Activated CD4-positive, alpha-beta T cell treated with anti-CD3 and anti-CD28 coated beads for 24 hours (primary cell): ENCODE results near the gene CD180.
A peak's percentile ranks its signal among the peaks of the same experiment; 100 is the strongest.
"Not testable (repeated sequence)": the region's sequence is repeated elsewhere in the genome, so short reads cannot be mapped to it uniquely, and the experiment has no call there.

Experiments used
- DNase-seq, 2 donors: peaks; one replicate each; pipeline ENCODE4 v3.0.0-alpha.2; 2020; ENCODE audit warnings: low read depth in 2 of 2

CD180 gene

GRCh38 chr5:67188274-67189078 is 8.1 kb downstream of the CD180 start:
- no peak for DNase-seq

DNA sequence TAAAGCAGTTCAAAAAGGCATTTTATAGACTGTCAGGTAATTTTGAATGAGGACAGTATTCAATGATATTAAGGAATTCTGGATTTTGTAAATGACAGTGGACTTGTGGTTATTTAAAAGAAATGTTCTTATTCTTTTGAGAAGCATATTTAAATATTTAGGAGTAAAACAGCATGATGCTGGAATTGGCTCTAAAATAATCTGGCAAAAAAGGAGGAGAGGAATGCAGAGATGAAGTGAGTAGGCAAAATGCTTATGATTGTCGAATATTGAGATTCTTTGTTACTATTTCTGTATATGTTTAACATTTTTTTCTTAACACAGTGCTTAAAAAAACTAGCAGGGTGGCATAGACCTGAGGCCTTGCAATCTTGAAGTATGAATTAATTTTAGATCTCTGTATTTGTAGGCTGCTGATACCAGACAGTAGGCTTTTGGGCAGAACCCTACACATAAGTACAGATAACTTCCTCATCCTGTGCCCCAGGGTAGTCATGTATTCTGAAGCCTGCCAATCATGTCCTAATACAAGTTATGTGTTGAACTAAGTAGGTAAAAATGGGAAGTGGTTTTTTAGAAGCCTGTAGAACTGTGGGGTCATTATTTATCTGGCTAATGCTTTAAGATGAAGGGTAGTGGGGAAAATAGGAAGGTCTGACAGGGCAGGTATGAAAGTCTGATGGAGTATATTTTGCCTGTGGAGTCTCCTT is 9.4 kb downstream of the CD180 start:
- DNase-seq, result no peak

- DNase-seq, result no peak
Measured at GRCh38 chr5:67183859-67184258, 12.7 kb downstream of the CD180 start.

- no peak for DNase-seq
Measured at GRCh38 chr5:67182301-67182790, 14.3 kb downstream of the CD180 start.

- no peak for DNase-seq
Measured at GRCh38 chr5:67181648-67182221, 14.9 kb downstream of the CD180 start.

GRCh38 chr5:67179697-67180361 is 16.8 kb downstream of the CD180 start:
- no peak for DNase-seq

- DNase-seq, result no peak
Measured at GRCh38 chr5:67178966-67179365, 17.6 kb downstream of the CD180 start.

DNA sequence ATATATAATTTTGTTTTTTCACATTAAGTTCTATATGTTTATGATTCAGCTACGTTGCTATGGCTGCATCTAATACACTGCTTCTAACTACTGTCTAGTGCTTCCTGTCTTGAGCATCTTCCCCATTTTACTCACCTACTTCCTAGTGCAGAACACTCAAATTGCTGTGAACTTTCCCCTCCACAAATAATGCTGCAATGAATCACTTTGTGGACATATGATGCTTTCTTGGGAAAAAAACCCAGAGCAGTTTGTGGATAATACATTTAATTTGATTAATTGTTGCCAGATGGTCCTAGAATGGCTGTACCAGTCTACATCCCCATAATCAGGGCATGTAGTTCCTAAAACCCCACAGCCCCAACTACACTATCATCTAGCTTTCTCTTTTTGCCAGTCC is 18.5 kb downstream of the CD180 start:
- no peak for DNase-seq

DNA sequence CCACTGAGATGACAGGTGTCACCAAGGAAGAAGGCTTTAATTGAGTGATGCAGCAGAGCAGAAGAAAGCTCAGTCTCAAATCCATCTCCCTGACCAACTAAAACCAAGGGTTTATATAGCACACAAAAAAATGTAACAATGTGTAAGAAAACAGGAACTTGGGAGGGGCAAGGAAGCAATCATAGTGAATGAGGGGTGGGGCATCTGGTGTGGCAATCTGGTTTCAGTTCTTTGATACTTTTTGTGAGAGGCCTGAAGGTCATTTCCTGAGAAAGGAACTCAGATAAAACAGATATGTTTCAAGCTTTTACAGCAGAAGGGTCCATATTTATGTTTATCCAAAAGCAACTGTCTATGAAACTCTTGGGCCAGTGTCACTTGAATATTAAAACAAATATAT is 19.7 kb downstream of the CD180 start:
- DNase-seq, result no peak

- no peak for DNase-seq
Measured at GRCh38 chr5:67173959-67174358, 22.6 kb downstream of the CD180 start.

DNA sequence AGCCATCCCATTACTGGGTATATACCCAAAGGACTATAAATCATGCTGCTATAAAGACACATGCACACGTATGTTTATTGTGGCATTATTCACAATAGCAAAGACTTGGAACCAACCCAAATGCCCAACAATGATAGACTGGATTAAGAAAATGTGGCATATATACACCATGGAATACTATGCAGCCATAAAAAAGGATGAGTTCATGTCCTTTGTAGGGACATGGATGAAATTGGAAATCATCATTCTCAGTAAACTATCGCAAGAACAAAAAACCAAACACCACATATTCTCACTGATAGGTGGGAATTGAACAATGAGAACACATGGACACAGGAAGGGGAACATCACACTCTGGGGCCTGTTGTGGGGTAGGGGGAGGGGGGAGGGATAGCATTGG is 23.2 kb downstream of the CD180 start:
- DNase-seq, result not testable (repeated sequence)

- no peak for DNase-seq
Measured at GRCh38 chr5:67170767-67171166, 25.8 kb downstream of the CD180 start.

- DNase-seq, result no peak
Measured at GRCh38 chr5:67168069-67168468, 28.5 kb downstream of the CD180 start.

DNA sequence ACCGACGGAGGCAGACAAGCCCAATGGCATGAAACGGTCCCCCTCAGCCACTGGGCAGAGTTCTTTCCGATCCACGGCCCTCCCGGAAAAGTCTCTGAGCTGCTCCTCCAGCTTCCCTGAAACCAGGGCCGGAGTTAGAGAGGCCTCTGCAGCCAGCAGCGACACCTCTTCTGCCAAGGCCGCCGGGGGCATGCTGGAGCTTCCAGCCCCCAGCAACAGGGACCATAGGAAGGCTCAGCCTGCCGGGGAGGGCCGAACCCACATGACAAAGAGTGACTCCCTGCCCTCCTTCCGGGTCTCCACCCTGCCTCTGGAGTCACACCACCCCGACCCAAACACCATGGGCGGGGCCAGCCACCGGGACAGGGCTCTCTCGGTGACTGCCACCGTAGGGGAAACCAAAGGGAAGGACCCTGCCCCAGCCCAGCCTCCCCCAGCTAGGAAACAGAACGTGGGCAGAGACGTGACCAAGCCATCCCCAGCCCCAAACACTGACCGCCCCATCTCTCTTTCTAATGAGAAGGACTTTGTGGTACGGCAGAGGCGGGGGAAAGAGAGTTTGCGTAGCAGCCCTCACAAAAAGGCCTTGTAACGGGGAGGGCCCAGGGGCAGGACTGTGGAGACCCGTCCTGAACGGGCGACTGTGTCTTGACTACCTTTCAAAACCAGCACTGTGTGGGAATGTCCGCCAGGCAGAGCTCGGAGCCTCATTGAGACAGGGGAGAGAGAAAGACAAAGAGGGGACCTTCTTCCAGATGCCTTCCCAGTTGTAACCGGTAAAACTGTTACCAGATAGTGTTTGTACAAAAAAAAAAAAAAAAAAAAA is 29.9 kb downstream of the CD180 start:
- peak; percentile 21 to 50 for DNase-seq

DNA sequence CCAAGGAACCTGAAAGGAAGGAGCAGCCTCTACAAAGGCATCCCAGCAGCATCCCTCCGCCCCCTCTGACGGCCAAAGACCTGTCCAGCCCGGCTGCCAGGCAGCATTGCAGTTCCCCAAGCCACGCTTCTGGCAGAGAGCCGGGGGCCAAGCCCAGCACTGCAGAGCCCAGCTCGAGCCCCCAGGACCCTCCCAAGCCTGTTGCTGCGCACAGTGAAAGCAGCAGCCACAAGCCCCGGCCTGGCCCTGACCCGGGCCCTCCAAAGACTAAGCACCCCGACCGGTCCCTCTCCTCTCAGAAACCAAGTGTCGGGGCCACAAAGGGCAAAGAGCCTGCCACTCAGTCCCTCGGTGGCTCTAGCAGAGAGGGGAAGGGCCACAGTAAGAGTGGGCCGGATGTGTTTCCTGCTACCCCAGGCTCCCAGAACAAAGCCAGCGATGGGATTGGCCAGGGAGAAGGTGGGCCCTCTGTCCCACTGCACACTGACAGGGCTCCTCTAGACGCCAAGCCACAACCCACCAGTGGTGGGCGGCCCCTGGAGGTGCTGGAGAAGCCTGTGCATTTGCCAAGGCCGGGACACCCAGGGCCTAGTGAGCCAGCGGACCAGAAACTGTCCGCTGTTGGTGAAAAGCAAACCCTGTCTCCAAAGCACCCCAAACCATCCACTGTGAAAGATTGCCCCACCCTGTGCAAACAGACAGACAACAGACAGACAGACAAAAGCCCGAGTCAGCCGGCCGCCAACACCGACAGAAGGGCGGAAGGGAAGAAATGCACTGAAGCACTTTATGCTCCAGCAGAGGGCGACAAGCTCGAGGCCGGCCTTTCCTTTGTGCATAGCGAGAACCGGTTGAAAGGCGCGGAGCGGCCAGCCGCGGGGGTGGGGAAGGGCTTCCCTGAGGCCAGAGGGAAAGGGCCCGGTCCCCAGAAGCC is 30.8 kb downstream of the CD180 start:
- DNase-seq, result peak; percentile 61 to 72

DNA sequence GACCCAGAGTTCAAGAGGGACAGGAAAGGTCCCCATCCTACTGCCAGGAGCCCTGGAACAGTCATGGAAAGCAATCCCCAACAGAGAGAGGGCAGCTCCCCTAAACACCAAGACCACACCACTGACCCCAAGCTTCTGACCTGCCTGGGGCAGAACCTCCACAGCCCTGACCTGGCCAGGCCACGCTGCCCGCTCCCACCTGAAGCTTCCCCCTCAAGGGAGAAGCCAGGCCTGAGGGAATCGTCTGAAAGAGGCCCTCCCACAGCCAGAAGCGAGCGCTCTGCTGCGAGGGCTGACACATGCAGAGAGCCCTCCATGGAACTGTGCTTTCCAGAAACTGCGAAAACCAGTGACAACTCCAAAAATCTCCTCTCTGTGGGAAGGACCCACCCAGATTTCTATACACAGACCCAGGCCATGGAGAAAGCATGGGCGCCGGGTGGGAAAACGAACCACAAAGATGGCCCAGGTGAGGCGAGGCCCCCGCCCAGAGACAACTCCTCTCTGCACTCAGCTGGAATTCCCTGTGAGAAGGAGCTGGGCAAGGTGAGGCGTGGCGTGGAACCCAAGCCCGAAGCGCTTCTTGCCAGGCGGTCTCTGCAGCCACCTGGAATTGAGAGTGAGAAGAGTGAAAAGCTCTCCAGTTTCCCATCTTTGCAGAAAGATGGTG is 31.6 kb downstream of the CD180 start:
- no peak for DNase-seq

DNA sequence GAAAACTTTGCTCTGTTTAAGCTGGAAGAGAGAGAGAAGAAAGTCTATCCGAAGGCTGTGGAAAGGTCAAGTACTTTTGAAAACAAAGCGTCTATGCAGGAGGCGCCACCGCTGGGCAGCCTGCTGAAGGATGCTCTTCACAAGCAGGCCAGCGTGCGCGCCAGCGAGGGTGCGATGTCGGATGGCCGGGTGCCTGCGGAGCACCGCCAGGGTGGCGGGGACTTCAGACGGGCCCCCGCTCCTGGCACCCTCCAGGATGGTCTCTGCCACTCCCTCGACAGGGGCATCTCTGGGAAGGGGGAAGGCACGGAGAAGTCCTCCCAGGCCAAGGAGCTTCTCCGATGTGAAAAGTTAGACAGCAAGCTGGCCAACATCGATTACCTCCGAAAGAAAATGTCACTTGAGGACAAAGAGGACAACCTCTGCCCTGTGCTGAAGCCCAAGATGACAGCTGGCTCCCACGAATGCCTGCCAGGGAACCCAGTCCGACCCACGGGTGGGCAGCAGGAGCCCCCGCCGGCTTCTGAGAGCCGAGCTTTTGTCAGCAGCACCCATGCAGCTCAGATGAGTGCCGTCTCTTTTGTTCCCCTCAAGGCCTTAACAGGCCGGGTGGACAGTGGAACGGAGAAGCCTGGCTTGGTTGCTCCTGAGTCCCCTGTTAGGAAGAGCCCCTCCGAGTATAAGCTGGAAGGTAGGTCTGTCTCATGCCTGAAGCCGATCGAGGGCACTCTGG is 32.6 kb downstream of the CD180 start:
- no peak for DNase-seq

- no peak for DNase-seq
Measured at GRCh38 chr5:67163231-67163756, 33.3 kb downstream of the CD180 start.

GRCh38 chr5:67161767-67162166 is 34.8 kb downstream of the CD180 start:
- no peak for DNase-seq
